HG03108 (cell line): Measurements from ENCODE around the gene NSMF.
"Not testable (repeated sequence)": the region's sequence is repeated elsewhere in the genome, so short reads cannot be mapped to it uniquely, and the experiment has no call there.

Experiments used
- ATAC-seq: cut with Tn5 transposase; IDR thresholded peaks from one replicate; pipeline ENCODE4 v1.9.1; 2021; ENCODE audit warnings: moderate library complexity; ENCODE audit not compliant: unreplicated experiment

Gene NSMF

DNA sequence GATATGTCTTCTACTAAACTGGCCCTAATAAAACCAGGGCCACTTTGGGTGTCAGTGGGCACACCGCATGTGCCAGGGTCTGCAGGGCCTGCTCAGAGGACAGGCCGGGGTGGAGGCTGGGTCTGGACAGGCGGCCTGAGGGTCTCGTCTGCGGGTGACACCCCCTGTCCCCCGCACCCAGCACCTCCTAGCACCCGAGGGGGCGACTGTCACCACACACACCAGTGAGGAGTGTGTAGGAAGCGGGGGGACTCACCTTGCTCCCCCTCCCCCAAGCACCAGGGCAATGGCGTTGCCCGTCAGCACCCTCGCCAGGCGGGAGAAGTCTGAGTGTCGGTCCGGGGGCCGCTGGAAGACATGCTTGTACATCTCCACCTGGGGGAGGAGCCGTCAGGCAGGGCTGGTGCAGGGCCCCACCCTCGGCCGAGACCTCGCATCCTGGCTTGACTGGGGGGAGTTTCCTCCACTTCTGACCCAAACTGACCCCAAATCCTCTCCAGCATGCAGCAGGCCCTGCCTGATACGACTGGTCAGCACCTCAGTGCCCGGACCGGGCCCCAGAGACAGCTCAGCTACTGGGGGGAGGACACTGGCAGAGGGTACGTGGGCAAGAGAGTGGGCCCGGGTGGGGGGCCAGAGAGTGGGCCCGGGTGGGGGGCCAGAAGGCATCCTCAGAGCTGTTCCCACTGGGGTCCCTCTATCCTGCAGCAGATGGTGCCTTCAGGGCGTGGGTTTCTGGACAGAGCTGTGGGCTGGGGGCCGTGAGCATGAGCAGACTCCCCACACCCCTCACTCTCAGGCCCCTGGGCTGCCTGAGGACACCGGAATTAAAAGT lies 18.9 kb upstream of the NSMF start:
- ATAC-seq: no peak

DNA sequence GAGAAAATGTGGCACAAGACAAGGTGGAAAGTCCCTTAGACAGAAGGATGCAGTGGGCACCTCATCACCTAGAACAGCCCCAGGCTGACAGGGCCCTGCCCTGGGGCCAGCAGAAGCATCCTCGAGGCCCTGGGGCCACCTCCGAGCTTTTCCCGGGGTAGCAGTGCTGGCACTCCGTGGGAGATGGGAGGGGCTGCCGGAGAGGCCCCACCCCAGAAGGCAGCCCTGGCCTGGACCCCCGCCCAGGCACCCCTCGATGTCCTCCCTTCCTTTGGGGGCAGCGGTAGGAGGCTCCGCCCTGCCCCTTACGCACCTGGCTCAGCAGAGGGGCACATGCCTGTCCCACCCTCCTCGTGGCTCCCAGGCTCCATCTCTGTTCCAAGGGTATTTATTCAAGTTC lies 17.7 kb upstream of the NSMF start:
- ATAC-seq: no peak

DNA sequence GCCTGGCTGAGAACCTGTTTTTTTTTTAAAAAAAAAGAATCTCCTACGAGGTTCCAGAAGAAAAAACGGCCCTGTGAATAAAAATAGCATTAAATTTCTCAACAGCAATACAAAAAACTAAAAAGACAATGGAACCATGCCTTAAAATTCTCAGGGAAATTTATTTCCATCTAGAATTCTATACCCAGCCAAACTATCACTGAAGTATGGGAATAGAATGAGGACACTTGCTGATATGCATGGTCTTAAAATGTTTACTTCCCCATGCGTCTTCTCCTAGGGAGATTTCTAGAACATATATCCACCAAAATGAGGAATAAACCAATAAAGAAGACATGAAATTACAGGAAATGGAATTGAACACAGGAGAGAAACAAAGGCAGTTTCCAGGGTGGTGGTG lies 16.5 kb upstream of the NSMF start:
- no peak for ATAC-seq

DNA sequence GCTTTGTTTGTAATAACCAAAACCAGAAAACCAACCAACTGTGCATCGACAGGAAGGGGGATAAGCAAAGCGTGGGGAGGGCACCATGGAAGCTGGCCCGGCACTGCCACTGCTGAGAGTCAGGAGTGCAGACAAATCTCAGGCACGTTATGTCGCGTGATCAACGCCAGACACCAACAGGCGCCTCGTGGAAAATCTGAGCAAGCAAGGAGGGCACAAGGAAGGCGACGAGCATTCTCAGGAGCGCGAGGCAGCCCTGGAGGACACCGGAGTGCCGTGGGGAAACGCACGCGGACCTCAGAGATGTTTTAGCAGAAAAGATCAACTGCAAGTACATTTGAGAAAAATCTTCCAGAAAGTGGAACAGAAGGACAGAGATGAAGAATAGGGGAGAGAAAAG lies 15.1 kb upstream of the NSMF start:
- ATAC-seq: no peak

DNA sequence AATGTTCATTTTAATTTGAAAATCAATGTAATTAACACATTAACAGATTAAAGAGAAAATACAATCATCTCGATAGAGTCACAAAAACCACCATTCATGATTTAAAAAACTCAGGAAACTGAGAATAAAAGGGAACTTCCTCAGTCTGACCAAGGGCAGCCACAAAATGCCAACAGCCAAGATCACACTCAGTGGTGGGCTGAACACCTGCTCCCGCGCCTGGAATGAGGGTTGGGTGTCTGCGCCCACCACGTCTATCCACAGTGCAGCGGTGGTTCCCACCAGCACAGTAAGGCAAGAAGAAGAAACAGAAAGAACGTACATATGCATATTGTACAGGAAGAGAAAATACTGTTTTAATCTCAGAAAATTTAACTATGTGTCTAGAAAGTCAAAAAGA lies 11.7 kb upstream of the NSMF start:
- no peak for ATAC-seq

DNA sequence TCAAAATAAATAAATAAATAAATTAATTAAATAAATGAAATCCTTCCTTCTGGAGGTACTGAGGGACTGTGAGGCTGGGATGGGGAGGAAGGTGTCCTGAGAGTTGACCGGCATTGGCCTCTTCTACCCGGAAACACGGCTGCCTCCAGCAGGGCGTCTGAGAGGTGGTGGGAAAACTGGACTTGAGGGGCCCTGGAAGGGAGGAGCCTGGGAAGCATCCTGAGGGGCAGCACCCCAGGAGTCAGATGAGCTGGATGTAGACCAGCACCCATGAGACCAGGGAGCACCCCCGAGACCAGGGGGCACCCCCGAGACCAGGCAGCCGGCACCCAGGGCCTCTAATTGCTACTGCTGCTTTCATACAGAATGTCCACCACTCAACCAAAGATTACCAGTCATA lies 8.8 kb upstream of the NSMF start:
- no peak for ATAC-seq

DNA sequence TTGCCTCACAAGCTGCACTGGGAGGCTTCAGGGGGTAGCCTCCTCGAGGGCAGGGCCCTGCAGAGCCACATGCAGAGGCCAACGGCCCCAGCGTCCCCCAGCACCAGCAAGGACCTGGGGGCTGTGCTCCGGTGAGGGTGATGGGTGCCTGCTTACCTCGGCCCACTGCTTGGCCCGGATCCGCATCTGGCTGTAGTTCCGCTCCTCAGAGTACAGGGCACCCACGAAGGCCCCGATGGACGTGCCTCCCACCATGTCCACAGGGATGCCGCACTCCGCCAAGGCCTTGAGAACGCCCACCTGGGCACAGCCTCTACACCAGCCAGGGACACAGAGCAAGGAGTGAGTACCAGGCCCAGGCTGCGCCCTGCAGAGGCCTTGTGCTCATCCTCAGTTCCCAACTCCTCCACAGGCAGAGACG lies 8.0 kb upstream of the NSMF start:
- no peak for ATAC-seq

DNA sequence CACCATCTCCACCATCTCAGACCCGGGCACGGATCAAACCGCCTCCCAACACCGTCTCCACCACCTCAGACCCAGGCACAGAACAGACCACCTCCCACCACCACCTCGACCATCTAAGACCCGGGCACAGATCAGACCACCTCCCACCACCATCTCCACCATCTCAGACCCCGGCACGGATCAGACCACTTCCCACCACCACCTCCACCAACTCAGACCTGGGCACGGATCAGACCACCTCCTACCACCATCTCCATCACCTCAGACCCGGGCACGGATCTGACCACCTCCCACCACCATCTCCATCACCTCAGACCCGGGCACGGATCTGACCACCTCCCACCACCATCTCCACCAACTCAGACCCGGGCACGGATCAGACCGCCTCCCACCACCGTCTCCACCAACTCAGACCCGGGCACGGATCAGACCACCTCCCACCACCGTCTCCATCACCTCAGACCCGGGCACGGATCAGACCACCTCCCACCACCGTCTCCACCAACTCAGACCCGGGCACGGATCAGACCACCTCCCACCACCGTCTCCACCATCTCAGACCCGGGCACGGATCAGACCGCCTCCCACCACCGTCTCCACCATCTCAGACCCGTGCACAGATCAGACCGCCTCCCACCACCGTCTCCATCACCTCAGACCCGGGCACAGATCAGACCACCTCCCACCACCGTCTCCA lies 7.4 kb upstream of the NSMF start:
- not testable (repeated sequence) for ATAC-seq

DNA sequence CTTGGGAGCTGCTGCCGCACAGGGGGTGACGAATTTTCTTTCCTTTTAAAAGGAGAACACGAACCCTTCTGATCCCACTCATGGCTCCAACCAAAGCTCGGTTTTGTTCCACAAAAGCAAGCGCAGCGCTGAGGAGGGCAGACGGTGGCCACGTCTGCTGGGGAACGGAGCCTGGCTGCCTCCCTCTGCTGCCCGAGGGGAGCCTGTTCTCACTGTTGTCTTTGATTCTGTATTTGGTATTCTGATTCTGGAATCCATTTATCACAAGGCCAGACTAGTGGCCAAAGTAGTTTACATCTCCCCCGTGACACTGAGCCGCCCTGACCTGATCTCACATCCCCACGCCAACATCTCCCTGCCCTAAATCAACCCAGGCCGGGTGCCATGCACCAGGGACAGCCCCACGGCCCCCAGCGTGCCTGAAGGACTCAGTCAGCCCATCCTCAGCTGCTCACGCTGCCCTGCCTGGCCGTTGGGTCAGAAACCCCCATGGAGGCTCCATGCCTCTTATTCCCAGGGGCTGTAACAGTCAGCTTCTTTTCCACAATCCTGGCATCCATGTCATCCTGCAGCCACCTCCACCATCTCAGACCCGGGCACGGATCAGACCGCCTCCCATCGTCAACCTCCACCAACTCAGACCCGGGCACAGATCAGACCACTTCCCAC lies 6.7 kb upstream of the NSMF start:
- ATAC-seq: no peak

DNA sequence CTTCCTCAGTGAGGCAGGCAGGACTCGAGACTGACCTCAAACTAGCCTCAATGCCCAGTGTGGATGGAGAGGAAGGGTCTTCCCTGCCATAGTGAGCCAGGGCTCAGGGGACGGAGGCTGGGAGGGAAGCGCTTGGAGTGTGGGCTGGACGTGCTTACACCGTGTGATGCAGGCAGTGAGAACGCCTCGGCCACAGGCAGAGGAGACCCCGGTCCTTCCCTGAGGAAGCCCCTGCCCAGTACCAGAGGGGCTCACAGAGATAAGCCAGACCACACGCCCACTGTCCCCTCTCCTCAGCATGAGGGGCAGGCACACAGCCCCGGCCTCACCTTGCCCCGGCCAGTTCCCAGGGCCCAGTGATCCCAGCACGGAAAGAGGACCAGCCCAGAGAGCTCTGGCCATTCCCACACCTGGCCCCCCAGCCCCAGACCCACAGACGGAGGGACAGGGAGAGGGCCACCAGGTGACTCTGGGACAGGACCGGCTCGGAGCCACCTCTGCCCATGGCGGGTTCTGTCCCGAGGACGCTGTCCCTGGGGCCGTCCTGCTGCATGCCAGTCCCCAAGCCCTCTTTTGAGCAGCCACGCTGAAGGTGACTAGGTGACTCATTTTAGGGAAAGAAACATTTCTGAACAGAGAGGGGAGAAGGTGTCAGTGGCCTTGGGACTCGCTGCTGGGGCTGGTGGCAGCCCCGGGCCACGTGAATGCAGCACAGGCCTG lies 6.0 kb upstream of the NSMF start:
- no peak for ATAC-seq

DNA sequence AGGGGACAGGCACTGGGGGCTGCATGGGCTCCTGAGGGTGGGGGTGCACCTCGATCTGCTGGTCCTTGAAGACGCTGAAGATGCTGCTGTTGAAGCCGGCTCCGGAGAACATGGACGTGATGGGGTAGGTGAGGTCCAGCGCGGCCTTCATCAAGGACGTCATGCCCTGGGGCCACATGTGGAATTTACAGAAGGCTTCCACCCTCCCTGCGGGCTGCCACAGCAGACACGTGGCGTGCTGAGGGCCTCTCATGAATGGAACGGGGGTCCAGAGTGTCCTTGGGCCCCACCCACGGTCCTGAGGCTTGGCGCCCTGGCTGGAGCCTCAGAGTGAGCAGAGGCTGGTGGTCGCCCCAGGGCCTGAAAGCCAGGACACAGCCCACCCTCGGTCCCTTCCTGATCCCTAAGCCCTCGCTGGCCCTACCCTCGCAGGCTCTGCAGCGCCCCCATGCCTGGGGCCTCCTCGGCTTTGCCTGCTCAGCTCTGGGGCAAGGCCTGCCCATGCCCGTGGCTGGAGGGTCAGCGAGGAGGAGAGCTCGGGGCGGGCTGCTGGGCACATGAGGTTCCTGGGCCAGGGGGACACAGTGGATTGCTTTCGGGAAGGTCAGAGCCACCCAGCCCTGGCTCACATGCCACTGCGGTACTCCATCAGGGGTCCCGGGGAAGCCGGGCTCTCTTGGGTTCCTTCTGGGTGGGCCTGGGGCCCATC lies 5.3 kb upstream of the NSMF start:
- no peak for ATAC-seq

DNA sequence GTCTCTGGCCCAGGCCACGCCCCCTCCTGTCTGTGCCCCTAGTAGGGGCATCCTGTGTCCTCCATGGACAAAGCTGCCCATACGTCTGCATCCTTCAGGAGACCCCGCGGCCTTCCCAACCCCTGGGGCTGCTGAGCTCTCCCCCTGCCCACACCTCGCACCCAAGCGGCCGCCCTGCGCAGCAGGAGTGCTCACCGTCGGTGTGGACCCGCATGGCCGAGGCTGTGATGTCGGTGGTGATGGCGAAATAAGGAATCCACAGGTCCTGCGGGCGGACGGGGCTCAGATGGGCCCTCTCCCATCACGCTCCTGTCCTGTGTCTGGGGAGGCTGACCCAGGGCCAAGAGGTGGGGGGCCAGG lies 4.8 kb upstream of the NSMF start:
- no peak for ATAC-seq

DNA sequence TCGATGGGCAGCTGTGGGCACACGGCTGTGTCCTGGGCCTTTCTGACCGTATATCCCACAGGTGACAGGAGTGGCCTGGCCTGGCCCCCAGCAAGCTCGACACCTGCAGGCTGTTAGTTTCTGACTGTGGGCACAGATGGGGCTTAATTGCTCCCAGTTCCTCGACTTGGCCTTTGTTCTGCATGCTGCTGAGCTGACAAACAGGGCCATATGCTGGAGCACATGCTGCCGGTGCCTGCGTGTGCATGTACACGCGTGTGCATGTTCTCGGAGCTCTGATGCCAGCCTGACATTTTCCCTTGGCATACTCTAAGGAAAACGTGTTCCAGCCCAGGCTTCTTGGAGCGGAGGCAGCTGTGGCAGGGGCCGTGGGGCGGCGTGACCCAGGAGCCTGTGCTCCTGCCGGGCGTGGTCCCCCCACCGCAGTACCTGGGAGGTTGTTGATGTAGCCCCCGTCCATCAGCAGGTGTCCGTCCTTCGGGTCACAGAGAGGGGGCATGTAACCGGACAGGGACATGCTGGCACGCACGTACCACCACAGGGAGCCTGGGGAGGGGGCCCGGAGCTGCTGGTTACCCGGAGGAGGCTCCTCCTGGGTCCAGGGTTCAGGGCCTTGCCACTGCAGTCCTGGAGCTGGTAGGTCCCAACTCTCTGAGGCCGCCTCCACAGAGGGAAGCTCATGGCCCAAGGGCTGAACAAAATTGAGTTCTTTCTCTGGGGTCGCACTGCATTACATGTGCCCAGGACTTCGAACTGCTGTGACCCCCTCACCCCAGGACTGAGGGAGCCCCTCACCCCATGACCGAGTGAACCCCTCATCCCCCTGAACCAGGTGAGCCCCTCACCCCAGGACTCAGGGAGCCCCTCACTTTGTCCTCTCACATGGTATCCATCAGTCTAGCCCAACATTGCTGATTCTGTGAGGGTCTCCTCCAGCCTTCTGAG lies 4.1 kb upstream of the NSMF start:
- ATAC-seq: no peak

DNA sequence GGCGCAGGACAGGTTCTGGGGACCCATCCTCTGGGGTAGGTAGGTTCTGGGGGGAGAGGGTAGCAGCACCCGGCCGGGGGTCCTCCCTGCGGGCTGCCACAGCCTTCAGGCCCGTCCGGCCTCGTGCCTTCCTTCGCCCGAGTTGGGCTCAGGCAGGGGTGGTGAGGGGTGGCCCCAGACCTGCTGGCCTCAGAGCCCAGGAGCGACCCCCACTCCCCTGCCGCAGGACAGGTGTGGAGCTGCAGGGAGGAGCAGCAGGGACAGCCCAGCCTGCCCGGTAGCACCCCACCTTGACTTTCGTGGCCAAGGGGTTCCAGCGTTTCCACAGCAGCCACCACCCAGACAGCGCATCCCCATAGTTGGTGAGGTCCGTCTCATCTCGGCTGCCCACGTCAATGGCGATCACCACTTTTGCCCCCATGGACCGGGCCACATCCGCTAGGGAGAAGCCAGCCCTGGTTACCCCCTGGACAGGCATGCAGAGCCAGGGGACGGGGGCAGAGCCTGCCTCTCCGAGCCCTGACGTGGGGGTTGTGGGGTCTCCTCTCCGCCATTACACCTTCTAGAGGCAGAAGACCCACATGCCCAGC lies 3.4 kb upstream of the NSMF start:
- no peak for ATAC-seq

DNA sequence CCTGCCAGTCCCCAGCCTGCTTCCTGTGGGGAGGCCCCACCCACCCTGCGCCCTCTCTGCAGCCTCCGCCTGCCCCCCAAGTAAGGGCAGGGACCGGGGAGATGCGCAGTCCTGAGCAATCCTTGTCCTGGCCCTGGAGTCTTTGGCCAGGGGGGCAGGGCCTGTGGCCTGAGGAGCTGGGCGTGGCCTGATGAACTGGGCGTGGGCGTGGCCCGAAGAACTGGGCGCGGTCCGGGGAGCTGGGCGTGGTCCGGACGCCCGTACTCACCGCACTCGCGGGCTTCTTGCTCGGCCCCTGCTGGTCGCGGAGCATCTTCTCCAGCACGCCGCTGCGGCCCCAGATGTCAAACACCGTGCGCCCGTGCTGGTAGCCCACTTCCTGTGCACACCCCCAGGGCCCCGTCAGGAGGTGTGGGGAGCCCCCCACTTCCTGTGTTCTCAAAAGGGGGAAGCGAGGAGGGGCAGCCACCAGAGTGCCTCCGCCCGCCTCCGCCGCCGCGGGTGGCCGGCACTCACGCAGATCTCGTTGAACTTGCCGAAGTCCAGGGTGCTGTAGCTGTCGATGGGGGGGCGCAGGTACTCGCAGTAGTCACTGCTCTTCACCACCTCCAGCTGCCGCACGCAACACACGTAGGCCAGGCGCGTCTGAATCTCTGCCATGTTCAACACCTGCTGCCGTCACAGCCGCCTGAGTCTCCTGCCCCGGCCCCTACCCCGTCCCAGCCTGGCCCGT lies 2.7 kb upstream of the NSMF start:
- ATAC-seq: peak; percentile 72

DNA sequence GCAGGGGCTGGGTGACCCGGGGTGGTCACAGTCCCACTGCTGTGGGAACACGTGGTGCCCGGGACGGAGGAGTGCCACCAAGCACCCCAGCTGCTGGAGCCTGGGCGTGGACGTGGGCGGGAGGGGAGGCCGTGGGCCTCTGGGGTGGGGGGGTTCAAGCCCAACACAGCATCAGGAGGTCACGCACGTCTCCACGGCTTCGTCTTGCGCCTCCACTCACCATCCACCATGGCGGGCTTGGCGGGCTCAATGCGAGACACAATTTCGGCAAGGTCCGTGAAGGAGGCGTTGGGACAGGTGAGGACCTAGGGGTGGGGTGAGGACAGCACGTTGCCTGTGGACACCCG lies 2.2 kb upstream of the NSMF start:
- ATAC-seq: no peak

DNA sequence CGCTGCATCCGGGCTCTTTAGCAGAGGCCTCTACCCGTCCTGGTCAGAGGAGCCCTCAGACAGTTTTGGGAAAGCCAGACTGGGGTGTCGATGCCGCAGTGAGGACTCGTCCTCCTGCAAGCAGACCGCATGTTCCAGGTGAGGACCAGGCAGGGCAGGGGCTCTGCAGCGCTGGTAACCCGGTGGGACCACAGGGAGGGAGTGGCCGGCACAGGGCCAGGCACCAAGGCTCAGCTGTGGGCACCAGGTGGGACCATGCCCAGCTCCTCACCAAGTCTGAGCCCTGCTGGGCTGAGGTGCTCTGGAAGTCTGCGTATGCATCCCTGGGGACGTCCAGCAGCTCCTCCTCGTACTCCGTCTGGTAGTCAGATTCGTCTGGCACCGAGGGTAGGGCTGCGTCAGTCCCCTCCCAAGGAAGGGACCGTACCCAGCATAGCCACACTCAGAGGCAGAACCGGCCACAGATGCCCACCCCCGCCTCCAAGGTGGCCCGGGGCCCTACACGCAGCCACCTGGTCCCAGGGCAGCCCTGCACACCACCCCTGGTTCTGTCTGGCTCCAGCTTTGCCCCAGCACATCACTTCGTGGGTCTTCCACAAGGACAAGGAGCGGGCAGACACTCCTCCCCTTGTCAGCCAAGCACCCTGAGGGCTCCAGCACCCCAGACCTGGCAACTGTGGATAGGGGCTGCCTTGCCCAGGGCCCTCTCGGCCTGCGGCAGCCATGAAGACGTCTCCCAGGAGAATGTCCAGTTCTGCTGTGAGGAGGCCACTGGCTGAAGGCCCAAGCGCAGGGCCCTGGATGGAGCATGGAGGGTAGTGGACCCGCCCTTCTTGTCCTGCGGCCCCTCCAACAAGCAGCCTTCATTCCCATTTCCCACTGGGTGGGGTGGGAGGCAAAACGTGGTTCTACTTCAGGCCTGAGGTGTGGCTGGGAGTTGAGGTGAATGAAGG lies 1.5 kb upstream of the NSMF start:
- ATAC-seq: no peak
